Mesothelial cell of epicardium (in vitro differentiated cells): ENCODE results near the gene ELMO1. TPM values are rescaled to one million over a fixed set of nuclear protein-coding genes. Genes with fewer than 3 reads are reported as not detected.

Source experiments
- DNase-seq, 2 experiments: peaks; one replicate each; pipeline ENCODE4 v3.0.0; 2021; ENCODE audit warnings: low spot score in 2 of 2; ENCODE audit not compliant: unreplicated experiment in 2 of 2
- H3K27ac Mint-ChIP-seq: 2 replicates; pipeline ENCODE4 v1.8.0; 2021; ENCODE audit warnings: mixed read lengths
- H3K27me3 Mint-ChIP-seq: 2 replicates; pipeline ENCODE4 v1.8.0; 2021; ENCODE audit warnings: low read depth, mixed read lengths
- H3K36me3 Mint-ChIP-seq: 2 replicates; pipeline ENCODE4 v1.8.0; 2021; ENCODE audit warnings: mixed read lengths
- H3K4me1 Mint-ChIP-seq: 2 replicates; pipeline ENCODE4 v1.8.0; 2021; ENCODE audit warnings: mixed read lengths
- H3K4me3 Mint-ChIP-seq: 2 replicates; pipeline ENCODE4 v1.8.0; 2021; ENCODE audit warnings: mild to moderate bottlenecking, moderate library complexity, mixed read lengths
- H3K9me3 Mint-ChIP-seq: 2 replicates; pipeline ENCODE4 v1.8.0; 2021; ENCODE audit warnings: mixed read lengths
- total RNA-seq: library from RNA; stranded (reverse); gene quantifications from 3 replicates; pipeline ENCODE4 v1.2.1, GENCODE V29; 2021
- TF ChIP-seq, protein P1 (sequence below): fragments of 200-600 bp; sonication (generic); IDR thresholded peaks from one replicate; pipeline ENCODE4 v1.5.0; 2021; ENCODE audit warnings: antibody characterized with exemption; ENCODE audit not compliant: unreplicated experiment

The ELMO1 gene
- total RNA-seq, 1 donor from 2014 or later: 9.6 TPM

DNA sequence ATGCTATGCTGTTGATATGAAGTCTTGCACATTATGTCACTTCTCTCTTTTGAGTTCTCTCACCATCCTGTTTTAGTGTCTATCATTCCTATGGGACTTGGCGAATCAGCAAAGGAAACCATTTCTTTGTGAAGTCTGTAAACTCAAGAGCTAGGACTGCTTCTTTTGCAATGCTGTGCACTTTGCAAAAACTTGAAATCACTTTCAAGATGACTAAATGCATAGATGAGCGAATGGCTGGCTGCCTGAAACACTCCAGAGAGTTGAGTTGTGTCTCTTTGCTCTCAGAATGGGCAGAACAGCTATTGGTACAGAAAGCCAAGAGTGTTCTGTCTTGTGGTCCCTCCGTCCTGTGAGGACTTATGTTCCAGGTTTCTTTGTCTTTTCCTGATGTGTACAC, 18.3 kb upstream of the ELMO1 start:
- Mint-ChIP-seq H3K4me3 (no peak overlapping the region), H3K27me3 (peaks cover 2% of the 10 kb centered on the region), H3K9me3 (peaks cover 7% of the 10 kb centered on the region), H3K4me1 (no peaks in the 10 kb centered on the region), H3K27ac (no peak overlapping the region), H3K36me3 (no peaks in the 10 kb centered on the region)
- DNase-seq: no peak
- TF ChIP-seq, protein P1, sequence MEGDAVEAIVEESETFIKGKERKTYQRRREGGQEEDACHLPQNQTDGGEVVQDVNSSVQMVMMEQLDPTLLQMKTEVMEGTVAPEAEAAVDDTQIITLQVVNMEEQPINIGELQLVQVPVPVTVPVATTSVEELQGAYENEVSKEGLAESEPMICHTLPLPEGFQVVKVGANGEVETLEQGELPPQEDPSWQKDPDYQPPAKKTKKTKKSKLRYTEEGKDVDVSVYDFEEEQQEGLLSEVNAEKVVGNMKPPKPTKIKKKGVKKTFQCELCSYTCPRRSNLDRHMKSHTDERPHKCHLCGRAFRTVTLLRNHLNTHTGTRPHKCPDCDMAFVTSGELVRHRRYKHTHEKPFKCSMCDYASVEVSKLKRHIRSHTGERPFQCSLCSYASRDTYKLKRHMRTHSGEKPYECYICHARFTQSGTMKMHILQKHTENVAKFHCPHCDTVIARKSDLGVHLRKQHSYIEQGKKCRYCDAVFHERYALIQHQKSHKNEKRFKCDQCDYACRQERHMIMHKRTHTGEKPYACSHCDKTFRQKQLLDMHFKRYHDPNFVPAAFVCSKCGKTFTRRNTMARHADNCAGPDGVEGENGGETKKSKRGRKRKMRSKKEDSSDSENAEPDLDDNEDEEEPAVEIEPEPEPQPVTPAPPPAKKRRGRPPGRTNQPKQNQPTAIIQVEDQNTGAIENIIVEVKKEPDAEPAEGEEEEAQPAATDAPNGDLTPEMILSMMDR: no peak

DNA sequence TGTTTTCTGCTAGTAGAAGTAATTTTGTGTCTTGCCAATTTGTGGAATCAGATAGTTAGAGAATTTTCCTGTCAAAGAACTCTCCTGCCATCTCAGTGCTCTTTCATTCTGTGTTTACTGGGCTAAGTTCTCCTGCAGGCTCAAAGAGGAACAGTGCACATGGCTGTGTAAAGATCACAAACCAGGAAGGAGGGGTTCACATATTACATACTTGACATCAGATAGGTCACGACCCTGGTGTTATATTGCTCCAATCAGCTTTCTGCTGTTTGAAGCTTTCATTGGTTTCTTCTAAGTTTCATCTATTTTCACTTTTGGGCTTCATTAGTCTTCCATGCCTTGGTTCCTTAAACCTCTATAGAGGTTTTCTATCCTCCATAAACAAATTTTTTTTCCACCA, 13.5 kb upstream of the ELMO1 start:
- Mint-ChIP-seq H3K4me3 (no peak overlapping the region), H3K4me1 (no peaks in the 10 kb centered on the region), H3K27ac (no peak overlapping the region), H3K36me3 (no peaks in the 10 kb centered on the region), H3K9me3 (peaks cover 3% of the 10 kb centered on the region), H3K27me3 (peaks cover 17% of the 10 kb centered on the region)
- TF ChIP-seq, protein P1: no peak
- no peak for DNase-seq

DNA sequence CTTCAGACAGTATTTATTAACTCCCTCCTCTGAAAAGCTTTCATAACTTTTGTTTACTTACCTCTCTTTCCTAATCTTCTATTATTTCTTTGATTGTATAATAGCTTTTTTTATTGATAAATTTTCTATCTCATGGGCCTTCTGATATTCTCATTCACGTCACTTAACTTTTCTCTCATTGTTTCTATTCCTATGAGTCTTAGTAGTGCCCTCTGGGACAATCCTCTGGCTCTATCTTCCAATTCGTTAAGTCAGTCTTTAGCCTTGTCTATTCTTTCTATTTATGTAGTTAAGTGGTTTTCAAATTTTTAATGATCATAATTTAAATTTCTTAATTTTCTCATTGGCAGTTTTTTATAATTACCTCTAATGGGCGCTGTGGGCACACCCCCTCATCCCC, 6.4 kb upstream of the ELMO1 start:
- Mint-ChIP-seq H3K27me3 (peaks cover 40% of the 10 kb centered on the region), H3K4me1 (no peaks in the 10 kb centered on the region), H3K27ac (no peak overlapping the region), H3K36me3 (no peaks in the 10 kb centered on the region), H3K9me3 (peaks cover 8% of the 10 kb centered on the region), H3K4me3 (no peak overlapping the region)
- no peak for DNase-seq
- TF ChIP-seq, protein P1: no peak

DNA sequence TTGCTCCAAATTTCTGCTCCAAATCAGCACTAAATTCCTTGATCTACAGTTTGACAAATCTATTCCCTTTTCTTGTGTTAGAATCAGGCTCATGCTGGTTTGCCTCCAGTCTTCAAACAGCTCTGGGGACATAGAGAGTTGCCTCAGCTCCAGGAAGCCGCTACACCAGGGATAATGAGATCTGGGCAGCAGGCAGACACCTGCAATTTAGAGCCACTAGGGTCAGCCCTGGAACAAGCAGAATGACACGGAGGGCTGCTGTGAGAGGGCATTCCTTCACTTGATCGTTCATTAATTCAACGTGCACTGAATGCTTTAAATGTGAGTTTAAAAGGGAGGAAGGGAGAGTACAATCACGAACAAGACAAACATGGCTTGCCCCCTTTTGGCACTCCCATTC, 3.7 kb upstream of the ELMO1 start:
- peaks cover 8% of the 10 kb centered on the region for H3K9me3 Mint-ChIP-seq
- no peak overlapping the region for H3K4me3 Mint-ChIP-seq
- no peaks in the 10 kb centered on the region for H3K36me3 Mint-ChIP-seq

DNA sequence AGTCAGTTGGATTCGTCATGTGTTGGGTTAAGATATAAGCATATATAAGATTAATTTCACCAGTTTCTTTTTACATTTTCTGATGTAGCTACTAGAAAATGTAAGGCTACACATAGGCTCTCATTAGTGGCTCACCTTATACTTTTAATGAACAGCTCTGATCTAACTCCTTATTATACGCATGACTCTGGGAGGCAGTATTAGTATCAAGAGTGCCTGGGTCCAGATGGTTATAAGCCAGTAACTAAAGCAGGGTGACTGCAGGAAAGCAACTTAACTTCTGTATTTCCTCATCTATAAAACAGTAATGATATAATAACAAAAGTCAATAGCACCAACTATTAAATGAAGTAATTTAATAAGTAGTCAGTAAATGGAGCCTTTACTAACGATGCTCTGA, 1.4 kb upstream of the ELMO1 start:
- H3K4me3 Mint-ChIP-seq: no peak overlapping the region
- H3K27me3 Mint-ChIP-seq: peaks cover 58% of the 10 kb centered on the region
- H3K4me1 Mint-ChIP-seq: peaks cover 11% of the 10 kb centered on the region
- no peak for DNase-seq
- TF ChIP-seq, protein P1: no peak
- no peak overlapping the region for H3K27ac Mint-ChIP-seq
- peaks cover 1% of the 10 kb centered on the region for H3K9me3 Mint-ChIP-seq
- H3K36me3 Mint-ChIP-seq: no peaks in the 10 kb centered on the region

More for the DNA sequence above, 3.7 kb upstream of the ELMO1 start:
- H3K27me3 Mint-ChIP-seq: peaks cover 45% of the 10 kb centered on the region
- H3K4me1 Mint-ChIP-seq: peaks cover 9% of the 10 kb centered on the region
- H3K27ac Mint-ChIP-seq: no peak overlapping the region
- no peak for DNase-seq
- TF ChIP-seq, protein P1: no peak

DNA sequence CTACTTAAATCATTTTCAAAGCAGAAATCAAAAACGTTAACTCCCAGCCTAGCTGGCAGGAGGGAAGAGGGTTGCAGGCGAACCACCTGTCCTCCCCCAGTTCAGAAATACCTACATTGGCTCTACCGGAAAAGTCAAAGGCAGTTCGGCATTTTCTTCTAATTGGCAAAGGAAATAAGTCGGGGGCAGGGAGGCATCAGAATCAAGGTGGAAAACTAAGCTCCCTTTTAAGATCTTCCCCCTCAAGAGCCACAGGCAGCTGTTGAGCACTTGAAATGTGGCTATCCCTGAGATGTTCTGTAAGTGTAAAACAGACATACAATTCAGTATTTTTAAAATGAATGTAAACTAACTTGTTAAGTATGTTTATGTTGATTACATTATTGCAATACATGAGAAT, 957 bp upstream of the ELMO1 start:
- TF ChIP-seq, protein P1: no peak
- Mint-ChIP-seq H3K27me3 (peaks cover 61% of the 10 kb centered on the region), H3K4me3 (peak overlapping the region; percentile 83), H3K36me3 (no peaks in the 10 kb centered on the region), H3K9me3 (no peaks in the 10 kb centered on the region), H3K27ac (no peak overlapping the region), H3K4me1 (peaks cover 11% of the 10 kb centered on the region)
- no peak for DNase-seq
